DND-41 (cell line): ENCODE results near the gene NUDT2.

ENCODE experiments used
- CTCF ChIP-seq: IDR thresholded peaks from 2 replicates; pipeline ENCODE4 v1.5.1; 2012; ENCODE audit warnings: borderline replicate concordance, low read length, moderate library complexity, mild to moderate bottlenecking; ENCODE audit not compliant: poor library complexity, severe bottlenecking; ENCODE audit errors: extremely low read depth
- EZH2 ChIP-seq: IDR thresholded peaks from 3 replicates; pipeline ENCODE4 v1.6.1; 2012; ENCODE audit warnings: borderline replicate concordance, low read depth, mild to moderate bottlenecking, moderate library complexity, low read length, inconsistent platforms; ENCODE audit not compliant: severe bottlenecking

- TF ChIP-seq CTCF: no peak
- TF ChIP-seq EZH2: no peak
Measured at GRCh38 chr9:34366365-34366764, 37.0 kb downstream of the NUDT2 start.
